HG02970 (cell line): ENCODE results near the gene TNPO1.
A peak's percentile ranks its signal among the peaks of the same experiment; 100 is the strongest.

Experiments used
- ATAC-seq: cut with Tn5 transposase; IDR thresholded peaks from one replicate; pipeline ENCODE4 v1.9.1; 2021; ENCODE audit warnings: mild to moderate bottlenecking, moderate library complexity, moderate number of reproducible peaks; ENCODE audit not compliant: unreplicated experiment, low FRiP score

Gene TNPO1

DNA sequence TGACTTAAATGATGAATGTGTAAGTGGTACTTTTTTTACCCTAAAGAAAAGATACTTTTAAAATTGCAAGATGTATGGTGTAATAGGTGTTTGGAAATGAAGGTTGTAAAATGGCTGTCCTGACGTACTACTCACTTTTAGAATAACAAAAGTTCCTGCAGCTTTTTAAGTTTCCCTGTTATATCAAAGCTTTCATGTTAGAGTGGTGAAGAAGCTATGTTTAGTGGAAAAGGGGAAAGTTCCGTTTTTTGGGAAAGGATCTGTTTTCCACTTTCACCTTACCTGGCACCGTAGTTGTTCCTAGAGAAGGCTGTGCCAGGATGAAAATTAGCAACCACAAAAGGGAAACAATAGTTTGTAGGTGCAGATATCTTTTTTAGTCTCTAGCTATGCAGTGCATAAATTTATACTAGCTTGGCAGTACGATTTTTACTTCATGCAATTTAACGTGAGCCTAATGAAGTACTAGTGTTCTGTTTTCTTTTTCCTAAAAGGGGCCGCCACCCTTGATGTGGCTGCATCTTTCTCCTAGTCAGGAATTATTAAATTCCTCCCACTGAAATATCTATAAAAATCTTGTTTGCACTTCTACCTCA is 1.3 kb downstream of the TNPO1 start:
- ATAC-seq: no peak

DNA sequence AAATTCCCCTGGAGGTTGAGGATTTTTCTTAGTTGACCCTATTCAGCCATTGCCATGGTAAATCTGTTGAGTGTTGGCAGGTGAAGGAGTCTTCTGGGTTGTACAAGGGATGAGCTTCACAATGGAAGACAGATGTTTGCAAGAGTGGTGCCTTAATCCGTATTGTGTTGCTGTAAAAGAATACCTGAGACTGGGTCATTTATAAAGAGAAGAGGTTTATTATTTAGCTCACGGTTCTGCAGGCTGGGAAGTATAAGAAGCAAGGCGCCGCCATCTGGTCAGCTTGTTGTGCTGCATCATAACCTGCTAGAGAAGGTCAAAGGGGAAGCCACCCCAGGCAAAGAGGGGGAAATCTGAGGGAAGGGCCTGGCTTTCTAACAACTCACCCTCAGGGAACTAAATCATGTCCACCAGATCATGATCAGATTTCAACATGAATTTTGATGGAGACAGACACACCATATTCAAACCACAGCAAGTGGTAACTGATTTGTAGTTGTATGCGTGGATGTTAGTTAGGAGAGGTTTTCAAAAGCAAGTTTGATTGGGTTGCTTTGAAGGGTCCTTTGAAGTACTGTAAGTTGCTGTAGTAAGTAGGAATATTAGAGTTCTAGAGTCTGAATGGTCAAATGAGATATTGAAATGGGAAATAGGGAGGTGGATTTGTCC is 2.5 kb downstream of the TNPO1 start:
- no peak for ATAC-seq

GRCh38 chr5:72821776-72822175 is 5.3 kb downstream of the TNPO1 start:
- ATAC-seq: no peak

DNA sequence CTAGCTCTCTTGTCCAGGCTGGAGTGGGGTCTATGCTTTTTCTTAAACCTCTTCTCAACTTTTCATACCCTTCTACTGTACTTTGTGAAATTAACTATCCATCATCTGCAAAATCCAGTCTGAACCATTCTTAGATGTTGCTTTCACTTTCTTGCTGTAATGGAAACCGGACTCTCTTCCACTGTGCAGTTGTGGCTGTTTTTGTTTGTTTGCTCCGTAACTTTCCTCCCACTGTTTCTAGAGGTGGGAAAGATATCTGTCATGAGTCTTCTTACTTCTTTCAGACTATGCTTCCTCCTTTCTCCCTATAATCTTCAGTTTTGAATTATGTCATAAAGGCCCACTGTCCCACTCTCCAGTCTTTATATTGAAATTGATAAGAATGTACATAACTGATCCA is 6.5 kb downstream of the TNPO1 start:
- no peak for ATAC-seq

DNA sequence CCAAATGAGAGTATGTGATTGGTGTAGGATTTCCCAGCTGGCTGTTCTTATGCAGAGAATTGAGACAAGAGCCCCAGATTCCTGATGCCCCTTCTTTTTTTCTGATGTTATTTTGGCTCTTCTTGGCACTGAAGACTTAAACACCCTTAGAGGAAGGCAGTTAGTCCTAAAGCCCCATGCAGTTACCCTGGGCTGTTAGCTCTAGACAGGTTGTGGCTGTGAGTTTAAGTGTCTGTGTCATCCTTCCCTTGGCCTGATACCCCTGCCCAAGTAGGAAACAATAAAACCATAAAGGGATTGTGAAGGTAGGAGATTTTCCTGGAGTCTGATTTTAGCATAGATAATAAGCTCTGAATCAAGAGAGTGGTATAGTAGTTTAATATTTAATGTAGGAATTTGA is 13.2 kb downstream of the TNPO1 start:
- no peak for ATAC-seq

GRCh38 chr5:72830362-72830761 is 13.9 kb downstream of the TNPO1 start:
- ATAC-seq: no peak

- ATAC-seq: no peak
Measured at GRCh38 chr5:72831685-72832084, 15.2 kb downstream of the TNPO1 start.

DNA sequence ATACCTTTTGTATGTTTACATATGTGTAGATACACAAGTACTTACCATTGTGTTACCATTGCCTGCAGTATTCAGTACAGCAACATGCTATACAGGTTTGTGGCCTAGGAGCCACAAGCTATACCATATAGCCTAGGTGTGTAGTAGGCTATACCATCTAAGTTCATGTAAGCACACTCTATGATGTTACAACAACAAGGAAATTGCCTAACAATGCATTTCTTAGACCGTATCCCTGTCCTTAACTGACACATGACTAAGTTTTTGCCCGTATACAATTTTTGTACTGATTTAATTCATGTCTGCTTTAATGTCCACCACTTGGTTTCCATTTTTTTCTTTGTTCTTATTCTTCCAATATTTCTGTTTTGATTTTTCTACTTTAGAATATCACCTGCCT is 18.5 kb downstream of the TNPO1 start:
- ATAC-seq: no peak

GRCh38 chr5:72835633-72836032 is 19.2 kb downstream of the TNPO1 start:
- ATAC-seq: no peak

DNA sequence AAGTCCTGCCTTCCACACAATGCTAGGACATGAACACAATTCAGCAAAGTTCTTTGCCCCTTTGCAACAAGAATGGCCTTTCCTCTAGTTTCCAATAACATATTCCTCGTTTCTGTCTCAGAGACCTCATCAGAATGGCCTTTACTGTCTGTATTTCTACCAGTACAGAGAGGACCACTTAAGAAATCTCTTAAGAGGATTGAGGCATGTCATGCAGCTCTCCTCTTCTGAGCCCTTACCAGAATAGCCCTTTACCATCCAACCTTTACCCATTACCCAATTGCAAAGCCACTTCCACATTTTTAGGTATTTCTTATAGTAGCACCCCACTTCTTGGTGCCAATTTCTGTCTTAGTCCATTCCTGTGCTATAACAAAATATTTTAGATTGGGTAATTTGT is 20.3 kb downstream of the TNPO1 start:
- ATAC-seq: no peak

DNA sequence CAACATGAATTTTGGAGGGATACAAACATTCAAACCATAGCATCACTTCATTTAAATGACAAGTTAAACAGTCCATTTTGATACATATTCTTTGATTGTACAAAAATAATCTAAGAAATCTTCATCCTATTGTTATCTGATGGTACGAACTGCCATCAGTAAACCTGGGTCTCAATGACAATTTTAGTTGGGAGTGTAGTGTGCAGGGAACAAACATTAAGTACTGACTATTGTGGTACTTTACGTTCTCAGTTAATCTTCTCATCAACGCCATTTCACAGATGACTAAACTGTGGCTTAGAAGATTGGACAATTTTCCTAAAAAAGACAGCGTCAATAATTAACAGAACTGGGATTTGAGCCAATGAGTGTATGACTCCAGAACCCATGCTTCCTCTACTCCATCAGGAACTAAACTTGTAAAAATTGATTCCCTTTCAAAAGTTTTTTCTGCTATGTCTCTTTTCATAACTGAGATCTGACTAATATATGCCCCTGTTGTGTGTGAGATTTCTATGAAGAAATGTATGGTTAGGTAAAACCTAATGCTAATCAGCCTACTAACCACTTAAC is 21.1 kb downstream of the TNPO1 start:
- no peak for ATAC-seq

DNA sequence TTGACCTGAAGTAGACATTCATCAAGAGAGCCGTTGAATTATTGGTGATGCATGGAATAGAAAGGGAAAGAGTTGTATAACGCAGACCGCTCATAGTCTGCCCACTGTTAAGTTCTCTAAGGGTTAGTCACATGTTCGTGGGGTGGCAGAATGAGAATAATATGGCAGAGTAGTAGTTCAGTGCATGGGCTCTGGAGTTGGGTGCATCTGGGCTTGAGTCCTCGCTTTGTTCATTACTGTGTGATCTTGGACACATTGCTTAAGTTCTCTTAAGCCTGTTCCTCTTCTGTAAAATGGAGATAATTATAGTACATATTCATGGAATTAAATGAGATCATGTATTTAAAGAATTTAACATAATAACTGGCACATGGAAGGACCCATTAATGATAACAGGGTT is 23.6 kb downstream of the TNPO1 start:
- ATAC-seq: no peak

- no peak for ATAC-seq
Measured at GRCh38 chr5:72841756-72842535, 25.5 kb downstream of the TNPO1 start.

DNA sequence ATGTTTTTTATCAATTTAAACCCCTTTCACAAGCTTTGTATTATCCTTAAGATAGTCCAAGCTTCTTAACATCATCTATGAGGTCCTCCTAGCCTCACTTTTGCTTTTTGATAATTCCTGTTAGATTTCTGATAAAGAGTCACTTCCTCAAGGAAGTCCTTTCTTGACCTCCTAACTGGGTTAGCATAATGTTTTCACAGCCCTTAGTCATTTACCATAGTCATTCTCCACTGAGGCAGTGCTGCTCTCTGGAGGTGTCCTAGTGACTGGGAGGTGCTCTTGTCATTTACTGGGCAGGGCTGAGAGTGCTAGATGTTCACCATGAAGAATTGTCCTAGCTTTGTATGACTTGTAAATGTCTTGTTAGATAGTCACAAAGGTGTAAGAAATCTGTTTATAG is 26.4 kb downstream of the TNPO1 start:
- no peak for ATAC-seq

DNA sequence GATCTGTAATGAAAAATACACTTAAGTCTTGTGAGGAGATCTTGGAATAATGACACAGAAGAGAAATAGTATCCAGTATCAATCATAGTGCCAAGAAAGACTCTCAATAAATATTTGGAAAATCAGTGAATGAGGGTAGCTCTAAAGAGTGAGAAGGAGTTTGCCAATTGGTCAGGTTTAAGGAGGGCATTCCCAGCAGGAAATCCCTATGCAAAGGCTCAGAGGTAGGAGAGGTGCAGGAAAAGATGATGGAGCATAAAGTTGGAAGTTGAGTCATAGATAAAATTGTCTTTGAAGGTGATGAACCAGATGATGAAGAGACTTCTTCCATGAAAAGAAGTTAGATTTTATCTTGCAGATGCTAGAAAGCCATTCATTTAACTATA is 27.8 kb downstream of the TNPO1 start:
- ATAC-seq: no peak

DNA sequence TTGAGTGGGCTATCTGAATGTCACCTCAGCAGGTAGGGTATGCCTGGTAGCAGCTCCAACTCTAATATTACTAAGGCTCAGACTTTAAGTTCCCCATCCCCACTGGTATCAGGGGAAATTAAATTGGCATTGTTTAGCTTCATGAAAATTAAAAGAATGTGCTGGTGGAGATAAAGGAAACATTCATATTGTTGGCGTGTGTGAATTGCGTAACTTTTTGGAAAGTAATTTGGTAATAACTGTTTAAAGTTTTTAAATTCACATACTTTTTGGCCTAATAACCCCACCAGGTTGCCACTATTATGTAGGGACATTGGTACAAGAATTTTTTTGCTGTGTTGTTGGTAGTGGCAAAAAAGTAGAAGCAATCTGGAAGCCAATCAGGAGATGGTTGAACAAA is 29.4 kb downstream of the TNPO1 start:
- no peak for ATAC-seq

- ATAC-seq: no peak
Measured at GRCh38 chr5:72846483-72846882, 30.0 kb downstream of the TNPO1 start.

DNA sequence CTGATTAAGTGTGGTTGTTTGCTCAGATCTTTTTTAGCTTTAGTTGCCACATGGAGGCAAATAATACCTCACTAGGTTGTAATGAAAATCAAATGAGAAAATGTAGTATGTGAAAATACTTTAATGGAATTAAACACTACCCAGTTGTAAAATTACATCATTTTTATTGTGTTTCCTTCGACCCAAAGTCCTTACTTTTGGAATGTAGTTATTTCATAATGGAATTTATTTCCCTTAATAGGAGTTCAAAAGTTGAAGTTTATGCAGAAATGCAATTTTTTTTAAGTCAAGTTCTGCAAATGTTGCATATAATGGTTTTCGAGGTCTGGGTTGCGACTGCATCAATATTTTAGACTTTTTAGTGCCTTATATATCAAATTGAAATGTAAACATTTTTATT is 31.0 kb downstream of the TNPO1 start:
- ATAC-seq: no peak

- peak; percentile 80 for ATAC-seq
Measured at GRCh38 chr5:72847989-72848473, 31.6 kb downstream of the TNPO1 start.

DNA sequence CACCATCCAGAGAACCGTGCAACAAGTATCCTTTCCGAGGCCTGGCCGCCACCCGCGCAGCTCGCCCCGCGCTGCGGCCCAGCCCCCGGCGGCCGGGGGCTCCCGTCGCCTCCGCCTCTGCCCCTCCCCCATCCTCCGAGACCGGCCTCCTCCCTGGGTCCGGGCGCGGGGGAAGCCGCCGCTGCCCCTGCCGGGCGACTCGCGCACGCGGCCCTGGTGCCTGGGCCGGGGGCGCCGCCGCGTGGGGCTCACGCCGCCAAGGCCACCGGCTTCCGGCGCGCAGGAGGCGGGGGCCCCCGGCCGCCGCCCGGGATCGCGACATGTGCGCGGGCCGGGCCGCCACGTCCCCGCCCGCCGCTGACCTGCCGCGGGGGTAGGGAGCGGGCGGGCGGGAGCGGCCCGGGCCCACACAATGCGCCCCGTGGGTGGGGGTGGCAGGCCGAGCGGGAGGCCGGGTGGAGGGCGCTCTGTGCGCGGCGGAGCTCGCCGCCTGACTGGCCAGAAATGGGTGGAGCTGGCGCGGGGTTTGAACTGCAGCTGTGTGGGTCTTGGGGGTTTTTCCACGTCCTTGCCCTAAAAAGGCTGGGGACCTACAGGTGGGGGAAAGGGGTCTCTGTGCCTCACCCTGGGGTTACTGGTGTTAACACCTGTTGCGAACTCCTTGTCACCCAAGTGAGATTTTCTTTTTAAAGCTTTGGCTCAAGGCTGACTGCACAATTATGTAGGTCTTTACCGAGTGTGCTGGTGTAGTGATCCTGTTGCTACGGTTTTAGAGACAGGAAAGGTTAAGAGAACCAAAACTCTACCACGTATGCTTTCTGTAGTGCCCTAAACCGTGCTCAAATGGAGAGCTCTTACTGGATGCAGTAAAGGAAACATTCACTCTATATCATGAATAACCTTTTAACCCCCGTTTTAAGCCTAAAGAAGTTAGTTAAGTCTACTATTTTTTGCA is 32.3 kb downstream of the TNPO1 start:
- ATAC-seq: peak; percentile 45
